Dermis microvascular lymphatic vessel endothelial cell (primary cell): Measurements from ENCODE around the gene LEMD2. TPM values are rescaled to one million over a fixed set of nuclear protein-coding genes. Genes with fewer than 3 reads are reported as not detected.

ENCODE experiments used
- DNase-seq, 2 donors: peaks; one replicate each; pipeline versions ENCODE4 v3.0.0 to v3.0.0-alpha.2; 2010; ENCODE audit warnings: low read depth in 2 of 2
- total RNA-seq: library from RNA; depleted of rRNA; stranded (reverse); fragments of >200 nt; gene quantifications from 2 replicates; pipeline ENCODE4 v1.2.1, GENCODE V29; 2014

LEMD2 gene
- total RNA-seq, 1 donor from 2014 or later = 24.6 TPM

GRCh38 chr6:33724102-33725023 is 64.6 kb downstream of the LEMD2 start:
- no peak for DNase-seq

DNA sequence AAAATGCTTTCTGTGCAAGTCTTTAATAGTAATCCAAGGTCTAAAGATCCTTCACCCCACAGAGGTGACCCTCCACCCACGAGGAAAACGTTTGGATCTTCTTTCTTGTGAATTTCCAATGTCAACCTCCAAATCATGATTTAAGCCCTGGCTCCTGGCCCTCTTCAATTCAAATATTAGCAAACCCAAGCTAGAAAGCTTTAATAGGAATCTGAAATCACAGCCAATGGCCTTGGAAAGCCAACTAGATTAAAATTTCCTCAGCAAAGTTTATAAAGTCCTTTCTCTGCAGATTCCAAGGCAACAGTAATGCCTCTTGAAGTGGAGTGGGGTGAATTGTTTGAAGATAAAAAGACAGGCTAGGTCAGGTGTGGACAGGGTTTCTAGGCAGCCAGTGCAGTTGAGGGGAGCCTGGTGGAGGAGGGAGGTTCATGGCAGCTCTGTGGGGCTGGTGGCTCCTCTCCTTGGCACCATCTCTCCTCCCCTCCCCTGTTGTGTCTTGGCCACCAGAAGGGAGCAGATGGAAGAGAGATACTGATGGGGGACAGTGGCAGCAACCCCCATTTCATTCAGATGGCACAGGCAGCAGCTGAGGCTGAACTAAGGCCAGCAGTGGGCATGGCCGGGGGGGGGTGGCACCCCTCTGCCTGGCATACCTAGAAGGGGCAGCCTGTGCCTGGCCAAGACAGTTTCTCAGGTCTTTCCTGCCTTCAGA is 65.4 kb downstream of the LEMD2 start:
- DNase-seq = no peak

GRCh38 chr6:33722103-33722623 is 66.8 kb downstream of the LEMD2 start:
- no peak for DNase-seq

DNA sequence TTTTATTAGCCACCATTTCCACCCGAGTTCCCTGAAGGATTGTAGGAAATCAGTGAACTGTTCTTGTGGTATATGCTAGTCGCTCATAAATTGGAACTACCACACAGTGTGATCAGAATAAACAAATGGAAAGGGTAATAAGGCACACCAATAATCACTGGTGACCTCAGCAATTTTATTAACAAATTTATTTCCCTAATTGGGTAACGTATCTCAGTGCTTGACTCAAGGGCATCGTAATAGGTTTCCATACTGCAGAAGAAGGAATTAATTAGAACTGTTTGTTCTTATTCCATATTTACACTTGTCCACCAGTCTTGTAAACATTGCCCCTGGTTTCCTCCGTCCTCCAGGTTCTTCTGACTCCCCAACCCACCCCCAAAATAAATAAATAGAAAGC is 67.4 kb downstream of the LEMD2 start:
- no peak for DNase-seq

Other genes starting within 250 kb of the LEMD2 start
- gene BAK1, start 208.9 kb downstream of the LEMD2 start, total RNA-seq = 21.2 and 22.7 TPM in 2 replicates
- 13.3 and 17.8 TPM in 2 replicates for gene ITPR3, start 167.8 kb downstream of the LEMD2 start, total RNA-seq
- 9.9 and 21.2 TPM in 2 replicates for gene UQCC2, start 77.4 kb downstream of the LEMD2 start, total RNA-seq
- gene IP6K3, start 42.2 kb downstream of the LEMD2 start, total RNA-seq = not detected in 2 replicates
- not detected in 2 replicates for gene MLN, start 14.9 kb upstream of the LEMD2 start, total RNA-seq